RWPE2 (cell line): ENCODE results near the gene CLASP1.
"Not testable (repeated sequence)": the region's sequence is repeated elsewhere in the genome, so short reads cannot be mapped to it uniquely, and the experiment has no call there.

Experiments
- ATAC-seq: fragments of 200-7000 bp; cut with Tn5 transposase; 3 replicates; pipeline ENCODE4 v1.9.1; 2021; ENCODE audit warnings: low read depth
- DNase-seq: peaks from one replicate; pipeline ENCODE4 v3.0.0-alpha.2; 2020; ENCODE audit warnings: low spot score
- H3K27ac ChIP-seq: fragments of 450-650 bp; 2 replicates; pipeline ENCODE4 v1.5.1; 2017; ENCODE audit warnings: mild to moderate bottlenecking; ENCODE audit not compliant: poor library complexity, severe bottlenecking
- H3K27me3 ChIP-seq: fragments of 250-450 bp; sonication (Bioruptor Pico); 2 replicates; pipeline ENCODE4 v1.5.1; 2021; ENCODE audit warnings: mild to moderate bottlenecking, moderate library complexity; ENCODE audit not compliant: insufficient read depth, poor library complexity, severe bottlenecking
- H3K36me3 ChIP-seq: fragments of 250-450 bp; sonication (Bioruptor Pico); 2 replicates; pipeline ENCODE4 v1.5.1; 2020; ENCODE audit warnings: low read depth, mild to moderate bottlenecking, moderate library complexity
- H3K4me1 ChIP-seq: fragments of 250-450 bp; sonication (Bioruptor Pico); 2 replicates; pipeline ENCODE4 v1.5.1; 2021; ENCODE audit warnings: mild to moderate bottlenecking, moderate library complexity; ENCODE audit not compliant: insufficient read depth, poor library complexity, severe bottlenecking
- H3K4me3 ChIP-seq: fragments of 250-450 bp; sonication (Bioruptor Pico); 2 replicates; pipeline ENCODE4 v1.5.1; 2021; ENCODE audit warnings: mild to moderate bottlenecking, moderate library complexity; ENCODE audit not compliant: severe bottlenecking
- H3K9me3 ChIP-seq: fragments of 250-450 bp; sonication (Bioruptor Pico); 2 replicates; pipeline ENCODE4 v1.5.1; 2021; ENCODE audit warnings: mild to moderate bottlenecking, moderate library complexity; ENCODE audit not compliant: severe bottlenecking
- TF ChIP-seq, protein P1 (sequence below): fragments of 450-650 bp; IDR thresholded peaks from one replicate; pipeline ENCODE4 v1.5.1; 2017; ENCODE audit warnings: mild to moderate bottlenecking, moderate library complexity; ENCODE audit not compliant: poor library complexity, severe bottlenecking

CLASP1 gene

DNA sequence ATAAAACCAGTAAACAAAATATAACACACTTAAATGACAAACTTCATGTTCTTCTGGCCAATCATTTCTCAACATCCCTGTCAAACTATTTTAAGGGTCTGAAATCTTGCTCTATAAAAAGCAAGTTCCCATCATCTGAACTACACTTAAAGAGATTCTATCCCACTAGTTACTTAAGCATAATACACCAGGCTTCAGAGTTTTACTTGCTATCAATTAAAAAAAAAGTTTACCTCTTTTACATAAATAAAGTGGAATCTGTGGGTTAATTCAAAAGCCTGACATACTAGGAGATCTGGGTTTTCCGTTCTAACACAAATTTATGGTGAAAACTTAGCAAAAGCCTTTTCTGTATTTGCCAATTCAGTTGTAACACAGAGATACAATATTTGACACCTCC is 1.9 kb downstream of the CLASP1 start:
- Histone ChIP-seq H3K4me1 (peaks cover 12% of the 10 kb centered on the region), H3K4me3 (peak overlapping the region; percentile 73), H3K9me3 (no peaks in the 10 kb centered on the region), H3K27me3 (no peaks in the 10 kb centered on the region), H3K27ac (no peak overlapping the region), H3K36me3 (peaks cover 25% of the 10 kb centered on the region)
- TF ChIP-seq, protein P1, sequence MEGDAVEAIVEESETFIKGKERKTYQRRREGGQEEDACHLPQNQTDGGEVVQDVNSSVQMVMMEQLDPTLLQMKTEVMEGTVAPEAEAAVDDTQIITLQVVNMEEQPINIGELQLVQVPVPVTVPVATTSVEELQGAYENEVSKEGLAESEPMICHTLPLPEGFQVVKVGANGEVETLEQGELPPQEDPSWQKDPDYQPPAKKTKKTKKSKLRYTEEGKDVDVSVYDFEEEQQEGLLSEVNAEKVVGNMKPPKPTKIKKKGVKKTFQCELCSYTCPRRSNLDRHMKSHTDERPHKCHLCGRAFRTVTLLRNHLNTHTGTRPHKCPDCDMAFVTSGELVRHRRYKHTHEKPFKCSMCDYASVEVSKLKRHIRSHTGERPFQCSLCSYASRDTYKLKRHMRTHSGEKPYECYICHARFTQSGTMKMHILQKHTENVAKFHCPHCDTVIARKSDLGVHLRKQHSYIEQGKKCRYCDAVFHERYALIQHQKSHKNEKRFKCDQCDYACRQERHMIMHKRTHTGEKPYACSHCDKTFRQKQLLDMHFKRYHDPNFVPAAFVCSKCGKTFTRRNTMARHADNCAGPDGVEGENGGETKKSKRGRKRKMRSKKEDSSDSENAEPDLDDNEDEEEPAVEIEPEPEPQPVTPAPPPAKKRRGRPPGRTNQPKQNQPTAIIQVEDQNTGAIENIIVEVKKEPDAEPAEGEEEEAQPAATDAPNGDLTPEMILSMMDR = no peak
- ATAC-seq (no peak), DNase-seq (no peak)

DNA sequence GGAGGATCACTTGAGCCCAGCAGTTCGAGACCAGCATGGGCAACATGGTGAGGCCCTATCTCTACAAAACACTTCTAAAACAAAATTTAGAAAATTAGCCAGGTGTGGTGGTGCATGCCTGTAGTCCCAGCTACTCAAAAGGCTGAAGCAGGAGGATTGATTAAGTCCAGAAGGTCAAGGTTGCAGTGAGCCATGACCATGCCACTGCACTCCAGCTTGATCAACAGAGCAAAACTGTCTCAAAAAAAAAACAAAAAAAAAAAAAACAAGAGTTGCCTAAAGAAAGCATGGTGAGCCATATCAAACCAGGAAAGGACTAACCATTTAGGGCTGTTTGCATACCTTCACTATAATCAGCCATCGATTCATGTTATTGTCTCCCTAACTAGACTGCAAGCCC is 4.5 kb downstream of the CLASP1 start:
- DNase-seq (no peak), ATAC-seq (no peak)
- Histone ChIP-seq H3K4me3 (no peak overlapping the region), H3K9me3 (no peaks in the 10 kb centered on the region), H3K27ac (no peak overlapping the region), H3K36me3 (peaks cover 32% of the 10 kb centered on the region), H3K27me3 (no peaks in the 10 kb centered on the region), H3K4me1 (peaks cover 6% of the 10 kb centered on the region)
- TF ChIP-seq, protein P1 = no peak

DNA sequence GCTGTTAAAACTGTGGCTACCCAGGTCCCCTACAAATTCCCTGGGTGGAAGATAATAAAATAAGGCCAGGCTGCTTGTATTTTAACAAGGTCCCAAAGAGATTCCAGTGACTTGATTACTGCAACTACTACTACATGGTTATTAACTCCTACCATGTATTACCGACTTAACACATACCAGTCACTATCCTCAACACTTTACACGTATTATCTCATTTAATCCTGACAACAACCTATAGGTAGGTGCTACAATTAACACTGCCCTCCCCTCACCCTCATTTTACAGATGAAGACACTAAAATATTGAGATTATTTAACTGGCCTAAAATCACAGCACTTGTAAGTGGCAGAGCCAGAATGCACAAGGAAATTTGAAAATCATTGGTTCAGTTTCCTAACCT is 5.4 kb downstream of the CLASP1 start:
- no peak overlapping the region for H3K4me3 ChIP-seq
- ATAC-seq = no peak

GRCh38 chr2:121640380-121641316 is 8.6 kb downstream of the CLASP1 start:
- Histone ChIP-seq H3K27ac (peak overlapping the region; percentile 6), H3K4me3 (no peak overlapping the region), H3K9me3 (peaks cover 2% of the 10 kb centered on the region), H3K27me3 (no peaks in the 10 kb centered on the region), H3K4me1 (peaks cover 14% of the 10 kb centered on the region), H3K36me3 (peaks cover 30% of the 10 kb centered on the region)
- peak; percentile 25; the same call in 1 of the 3 replicates for ATAC-seq
- TF ChIP-seq, protein P1 = no peak
- DNase-seq = no peak

More for the DNA sequence above, 5.4 kb downstream of the CLASP1 start:
- peaks cover 6% of the 10 kb centered on the region for H3K4me1 ChIP-seq
- H3K27ac ChIP-seq = no peak overlapping the region
- TF ChIP-seq, protein P1 = no peak
- DNase-seq = no peak
- no peaks in the 10 kb centered on the region for H3K27me3 ChIP-seq
- H3K9me3 ChIP-seq = no peaks in the 10 kb centered on the region
- H3K36me3 ChIP-seq = peaks cover 38% of the 10 kb centered on the region

GRCh38 chr2:121639846-121640245 is 9.4 kb downstream of the CLASP1 start:
- H3K9me3 ChIP-seq, H3K27me3 ChIP-seq, ATAC-seq, DNase-seq, H3K4me3 ChIP-seq, H3K27ac ChIP-seq: not testable (repeated sequence)
- H3K4me1 ChIP-seq = peaks cover 21% of the 10 kb centered on the region
- H3K36me3 ChIP-seq = peaks cover 30% of the 10 kb centered on the region
